Heart right ventricle (tissue), 16 donors: ENCODE measurements around the gene USP3. TPM values are rescaled to one million over a fixed set of nuclear protein-coding genes. Genes with fewer than 3 reads are reported as not detected.

Experiments used
- ATAC-seq, 8 donors: fragments of 200-7000 bp; cut with Tn5 transposase; one replicate each; pipeline ENCODE4 v1.9.1; 2020; ENCODE audit warnings: mild to moderate bottlenecking in 8 of 8, moderate library complexity in 8 of 8, moderate number of reproducible peaks in 1 of 8
- DNase-seq, 2 donors: peaks; one replicate each; pipeline ENCODE4 v3.0.0-alpha.2; 2020
- H3K27ac ChIP-seq, 10 donors: fragments of 200-600 bp; sonication (generic) in 2 of 10; one replicate each; pipeline versions ENCODE4 v1.5.0 to v1.8.0; 2020 to 2022; ENCODE audit warnings: mild to moderate bottlenecking in 3 of 10
- H3K27me3 ChIP-seq, 7 donors: fragments of 200-600 bp; one replicate each; pipeline ENCODE4 v1.8.0; 2021 to 2022; ENCODE audit warnings: mild to moderate bottlenecking in 2 of 7
- H3K36me3 ChIP-seq, 9 donors: fragments of 200-600 bp; sonication (generic) in 1 of 9; one replicate each; pipeline versions ENCODE4 v1.5.0 to v1.8.0; 2020 to 2022; ENCODE audit warnings: mild to moderate bottlenecking in 2 of 9
- H3K4me1 ChIP-seq, 9 donors: fragments of 200-600 bp; sonication (generic) in 1 of 9; one replicate each; pipeline versions ENCODE4 v1.5.0 to v1.8.0; 2020 to 2022; ENCODE audit warnings: mild to moderate bottlenecking in 4 of 9
- H3K4me3 ChIP-seq, 10 donors: fragments of 200-600 bp; sonication (generic) in 2 of 10; one replicate each; pipeline versions ENCODE4 v1.5.0 to v1.8.0; 2020 to 2022; ENCODE audit warnings: mild to moderate bottlenecking in 7 of 10, moderate library complexity in 2 of 10
- H3K9me3 ChIP-seq, 11 donors: fragments of 200-600 bp in 10 of 11; sonication (generic) in 2 of 11; one replicate each; pipeline versions ENCODE4 v1.5.0 to v1.8.0; 2013 to 2022; ENCODE audit warnings: mild to moderate bottlenecking in 2 of 11, control low read depth in 1 of 11, moderate library complexity in 1 of 11
- CTCF ChIP-seq, 9 donors: fragments of 200-600 bp; sonication (generic) in 2 of 9; IDR thresholded peaks; one replicate each; pipeline versions ENCODE4 v1.5.0 to v1.8.0; 2021 to 2022; ENCODE audit warnings: antibody characterized with exemption in 9 of 9, mild to moderate bottlenecking in 5 of 9, moderate library complexity in 1 of 9
- WGBS, 2 donors: extraction: QIAGEN DNeasy Blood & Tissue Kit; methylation state at CpG; one replicate each; pipeline ENCODE4 v1.1.7; 2013; ENCODE audit warnings: inconsistent platforms in 1 of 2; 5-methylcytosine and 5-hydroxymethylcytosine counted together
- intact Hi-C, 10 donors: fragments of 100-400 bp; cut with DNase I; formaldehyde crosslinking; loops; one replicate each; pipeline versions ENCODE4 v1.11.1 to v1.14.2; 2022
- polyA plus RNA-seq, 2 donors: library from polyadenylated mRNA; stranded (reverse); fragments of 200-250 nt; gene quantifications; one replicate each; pipeline ENCODE4 v1.2.3, GENCODE V29; 2013
- total RNA-seq, 10 donors: library from RNA; stranded (reverse); fragmentation: NEBNext Ultra II Directional in 3 of 10; extraction: Animal tissue kit (Norgen Biotek cat#: 25700) in 3 of 10; gene quantifications; one replicate each; pipeline versions ENCODE4 v1.2.1 to v1.2.4, GENCODE V29; 2021 to 2023
- donor health status: Arrhythmogenic right ventricular cardiomyopathy.
- donor health status: ischemic (EF 13 %, LVEDD 7.1; RV severe dilation, severe dysfunction).
- donor health status: healthy with polysubstance abuse.
- donor health status: DM: no; HTN: yes; CAD: no.
- donor health status: DM: no; HTN: no; CAD: no.
- donor health status: ischemic (EF 25% LVEDD 6.9; RV normal size, moderate dysfunction).
- donor health status: ischemic (EF 25% LVEDD 5.7; RV mildly dilated, moderate dysfunction).
- donor health status: healthy.
- donor health status: DM: yes; HTN: yes; CAD: no.
- donor health status: Ischemic cardiomyopathy.
- donor health status: ischemic (EF 35%, LVEDD 5.7; RV mildly dilated, moderate dysfunction).
- donor health status: nonischemic (EF 11% LVEDD 7.7; RV severe dilation, severe dysfunction).
- donor health status: DM: yes; HTN: yes; CAD: no.
- donor health status: PGD.
- donor health status: ischemic (EF 29% LVEDD 5.4; RV normal size, mild dysfunction).
- donor health status: nonischemic (EF 23%, LVEDD 6.1; RV moderate dilation, normal function).

The USP3 gene
- total and polyA plus RNA-seq, 12 donors, result 8.4 to 23.7 (median 16.6) TPM

GRCh38 chr15:63538876-63539275, 34.5 kb downstream of the USP3 start:
- DNase-seq (no peak), ATAC-seq (no peak)
- Histone ChIP-seq H3K9me3 (no peaks in the 10 kb centered on the region), H3K27ac (no peak overlapping the region), H3K4me1 (peaks cover 0 to 29% (median 0%) of the 10 kb centered on the region in 9 donors), H3K4me3 (no peak overlapping the region), H3K27me3 (no peaks in the 10 kb centered on the region), H3K36me3 (peaks cover 0 to 36% (median 0%) of the 10 kb centered on the region in 9 donors)
- WGBS, 2 donors, result 90 to 93% methylated on average over 3 of the region's 3 CpGs
- intact Hi-C loops, result no loop called here
- no peak for TF ChIP-seq CTCF (IDR thresholded peaks at IDR 0.05)

- ATAC-seq, result peak in 1 of 8 donors; percentile 58
- DNase-seq, result peak in 1 of 2 donors; percentile 49
- WGBS, 2 donors, result 52 to 55% methylated on average over 6 of the region's 6 CpGs
Measured at GRCh38 chr15:63539521-63539920, 35.1 kb downstream of the USP3 start.

DNA sequence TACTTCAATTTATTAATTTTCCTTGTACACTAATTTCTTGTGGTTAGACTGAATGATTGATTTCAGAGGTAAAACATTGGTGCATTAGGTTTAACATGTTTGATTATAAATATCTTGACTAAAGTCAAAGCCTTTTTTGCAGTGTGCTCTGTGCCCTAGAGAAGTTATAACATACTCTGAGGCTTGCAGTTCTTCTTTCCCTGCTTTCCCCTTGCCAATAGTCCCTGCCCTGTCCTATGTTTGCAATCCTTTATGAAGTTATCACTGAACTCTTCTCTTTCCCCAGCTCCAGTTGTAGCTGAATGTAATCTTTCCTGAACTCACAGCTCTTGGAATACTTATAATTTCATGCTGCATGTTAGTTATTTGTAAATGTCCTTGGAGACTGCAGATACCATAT, 35.6 kb downstream of the USP3 start:
- no peak for DNase-seq
- Histone ChIP-seq H3K4me1 (peaks cover 0 to 40% (median 8%) of the 10 kb centered on the region in 9 donors), H3K27me3 (no peaks in the 10 kb centered on the region), H3K36me3 (peaks cover 0 to 36% (median 0%) of the 10 kb centered on the region in 9 donors), H3K4me3 (no peak overlapping the region), H3K27ac (no peak overlapping the region), H3K9me3 (no peaks in the 10 kb centered on the region)
- no peak for ATAC-seq
- TF ChIP-seq CTCF (IDR thresholded peaks at IDR 0.05), result no peak
- intact Hi-C loops, result no loop called here

More at GRCh38 chr15:63539521-63539920, 35.1 kb downstream of the USP3 start:
- no peak for TF ChIP-seq CTCF (IDR thresholded peaks at IDR 0.05)
- Histone ChIP-seq H3K9me3 (no peaks in the 10 kb centered on the region), H3K4me1 (peaks cover 0 to 35% (median 4%) of the 10 kb centered on the region in 9 donors), H3K4me3 (no peak overlapping the region), H3K27me3 (no peaks in the 10 kb centered on the region), H3K27ac (no peak overlapping the region), H3K36me3 (peaks cover 0 to 36% (median 0%) of the 10 kb centered on the region in 9 donors)
- intact Hi-C loops, result no loop called here

DNA sequence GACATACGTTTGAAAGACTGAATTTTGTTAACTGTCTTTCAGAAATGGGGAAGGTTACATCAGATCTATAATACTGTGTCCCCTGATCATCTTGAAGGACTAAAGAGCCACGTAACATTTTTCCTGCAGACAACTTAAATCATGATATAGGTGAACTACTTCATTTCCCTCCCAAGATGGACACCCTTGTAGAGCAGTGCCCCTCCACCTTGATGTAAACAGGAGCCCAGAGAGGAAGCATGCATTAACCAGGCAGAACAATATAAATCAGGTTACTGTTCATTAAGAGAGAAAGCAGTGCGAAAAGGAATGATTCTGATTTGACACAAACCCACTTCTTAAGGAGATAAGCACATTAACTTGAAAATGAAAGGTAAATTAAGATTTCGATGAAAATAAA, 36.1 kb downstream of the USP3 start:
- no peak overlapping the region for H3K4me3 ChIP-seq
- H3K36me3 ChIP-seq, result peaks cover 0 to 36% (median 0%) of the 10 kb centered on the region in 9 donors
- TF ChIP-seq CTCF (IDR thresholded peaks at IDR 0.05), result no peak
- no peak for ATAC-seq
- no peaks in the 10 kb centered on the region for H3K9me3 ChIP-seq
- H3K27ac ChIP-seq, result no peak overlapping the region
- 88 to 91% methylated on average over 4 of the region's 4 CpGs for WGBS, 2 donors
- no peak for DNase-seq
- no peaks in the 10 kb centered on the region for H3K27me3 ChIP-seq
- intact Hi-C loops, result no loop called here
- H3K4me1 ChIP-seq, result peaks cover 0 to 43% (median 8%) of the 10 kb centered on the region in 9 donors
